Esophagus squamous epithelium (tissue), 5 donors: ENCODE data around the gene SPNS2. TPM values are rescaled to one million over a fixed set of nuclear protein-coding genes. Genes with fewer than 3 reads are reported as not detected.

ENCODE experiments used
- DNase-seq: peaks from one replicate; lab custom pipeline; 2025; lab: John Stamatoyannopoulos, UW
- H3K27ac ChIP-seq, 4 donors: fragments of 200-600 bp; sonication (generic); one replicate each; pipeline ENCODE4 v1.5.1; 2016 to 2019; ENCODE audit warnings: mild to moderate bottlenecking in 1 of 4
- H3K27me3 ChIP-seq, 4 donors: fragments of 200-600 bp; sonication (generic); 1 replicate in 3 of 4; 2 replicates in 1 of 4; pipeline versions ENCODE4 v1.5.1 to v1.6.0; 2017 to 2021; ENCODE audit warnings: antibody characterized with exemption in 1 of 4
- H3K36me3 ChIP-seq, 3 donors: fragments of 200-600 bp; sonication (generic); one replicate each; pipeline ENCODE4 v1.5.1; 2016 to 2019
- H3K4me1 ChIP-seq, 3 donors: fragments of 200-600 bp; sonication (generic); one replicate each; pipeline ENCODE4 v1.5.1; 2017 to 2019
- H3K4me3 ChIP-seq, 4 donors: fragments of 200-600 bp; sonication (generic); 1 replicate in 3 of 4; 2 replicates in 1 of 4; pipeline ENCODE4 v1.5.1; 2016 to 2019; ENCODE audit warnings: mild to moderate bottlenecking in 2 of 4, moderate library complexity in 1 of 4
- H3K9me3 ChIP-seq, 3 donors: fragments of 200-600 bp; sonication (generic); one replicate each; pipeline ENCODE4 v1.5.1; 2016 to 2019
- POLR2A ChIP-seq, 4 donors: fragments of 450-650 bp; IDR thresholded peaks; one replicate each; pipeline ENCODE4 v1.6.1; 2017; ENCODE audit warnings: antibody characterized with exemption in 4 of 4, mild to moderate bottlenecking in 4 of 4, moderate library complexity in 3 of 4
- WGBS, 2 donors: methylation state at CpG; one replicate each; pipeline ENCODE4 v1.1.5; 2018; 5-methylcytosine and 5-hydroxymethylcytosine counted together
- intact Hi-C: fragments of 100-400 bp; cut with DNase I; formaldehyde crosslinking; loops from one replicate; pipeline ENCODE4 v1.15.0; 2022
- total RNA-seq, 4 donors: library from RNA; depleted of rRNA; stranded (reverse); fragments of >200 nt; gene quantifications; one replicate each; pipeline ENCODE4 v1.1.0, GENCODE V29; 2016
- TF ChIP-seq, protein P1 (sequence below), 6 experiments: fragments of 450-650 bp in 4 of 6; fragments of 200-600 bp in 2 of 6; sonication (generic) in 2 of 6; IDR thresholded peaks; one replicate each; pipeline ENCODE4 v1.5.1; 2016 to 2019; ENCODE audit warnings: antibody characterized with exemption in 6 of 6, mild to moderate bottlenecking in 4 of 6, moderate library complexity in 4 of 6
- donor health status: DM: yes; HTN: yes; CAD: no.

SPNS2 gene
- total RNA-seq, 4 donors from 2014 or later: 36.8 to 66.6 (median 47.6) TPM

DNA sequence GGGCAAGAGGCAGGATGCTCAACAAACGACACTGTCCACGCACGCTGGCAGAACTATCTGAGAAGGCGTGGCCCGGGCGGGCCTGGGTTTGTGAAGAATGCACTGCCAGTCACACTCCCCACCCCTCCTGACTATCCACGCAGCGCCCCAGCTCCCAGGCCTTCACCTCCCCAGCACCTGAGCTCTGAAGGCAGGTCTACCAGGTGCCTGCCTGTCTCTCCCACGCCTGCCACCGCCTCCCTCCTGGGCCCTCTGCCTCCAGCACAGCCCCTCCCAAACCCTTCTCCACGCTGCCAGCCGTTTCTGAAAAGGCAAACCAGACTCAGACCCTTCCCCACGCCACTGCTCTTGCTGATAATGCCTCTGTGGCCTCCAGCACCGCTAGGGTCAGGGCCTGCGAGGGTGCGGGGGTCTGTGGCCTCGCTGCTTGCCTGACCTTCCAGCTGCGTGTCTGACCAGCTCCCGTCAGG lies 44.9 kb downstream of the SPNS2 start:
- WGBS, 2 donors: 83 to 86% methylated on average over 5 to 11 of the region's 19 CpGs

DNA sequence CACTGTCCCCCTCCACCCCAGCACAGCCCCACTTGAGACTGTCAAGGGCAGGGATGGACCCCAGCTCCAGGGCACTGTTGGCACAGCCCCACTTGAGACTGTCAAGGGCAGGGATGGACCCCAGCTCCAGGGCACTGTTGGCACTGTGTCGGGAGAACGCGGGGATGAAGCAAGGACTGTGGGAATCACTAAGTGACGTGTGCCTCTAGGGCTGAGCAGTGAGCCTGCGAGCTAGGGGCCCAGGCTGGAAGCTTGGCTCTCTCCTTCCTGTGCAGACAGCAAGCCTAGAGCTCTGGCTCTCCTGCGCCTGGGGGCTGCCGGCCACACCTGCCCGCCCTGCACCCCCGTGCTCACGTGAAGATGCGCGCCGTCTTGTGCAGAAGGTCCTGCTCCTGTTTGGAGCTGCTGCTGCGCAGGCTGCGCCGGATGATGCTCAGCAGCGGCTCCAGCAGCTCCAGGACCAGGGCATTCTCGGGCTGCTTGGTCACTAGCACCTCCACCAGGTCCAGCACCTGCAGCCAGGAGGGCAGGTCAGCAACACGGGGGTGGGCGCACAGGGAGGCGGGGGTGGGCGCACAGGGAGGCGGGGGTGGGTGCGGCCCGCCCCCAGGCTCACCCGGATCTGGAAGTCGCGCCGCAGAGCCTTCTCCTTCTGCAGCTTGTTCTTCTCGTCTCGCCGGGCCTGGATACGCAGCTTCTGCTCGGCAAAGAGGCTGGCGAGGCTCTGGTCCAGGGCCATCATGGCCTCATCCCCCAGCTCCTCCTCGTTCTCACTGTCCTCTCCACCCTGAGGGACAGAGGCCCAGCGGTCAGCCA lies 45.7 kb downstream of the SPNS2 start:
- TF ChIP-seq, protein P1, sequence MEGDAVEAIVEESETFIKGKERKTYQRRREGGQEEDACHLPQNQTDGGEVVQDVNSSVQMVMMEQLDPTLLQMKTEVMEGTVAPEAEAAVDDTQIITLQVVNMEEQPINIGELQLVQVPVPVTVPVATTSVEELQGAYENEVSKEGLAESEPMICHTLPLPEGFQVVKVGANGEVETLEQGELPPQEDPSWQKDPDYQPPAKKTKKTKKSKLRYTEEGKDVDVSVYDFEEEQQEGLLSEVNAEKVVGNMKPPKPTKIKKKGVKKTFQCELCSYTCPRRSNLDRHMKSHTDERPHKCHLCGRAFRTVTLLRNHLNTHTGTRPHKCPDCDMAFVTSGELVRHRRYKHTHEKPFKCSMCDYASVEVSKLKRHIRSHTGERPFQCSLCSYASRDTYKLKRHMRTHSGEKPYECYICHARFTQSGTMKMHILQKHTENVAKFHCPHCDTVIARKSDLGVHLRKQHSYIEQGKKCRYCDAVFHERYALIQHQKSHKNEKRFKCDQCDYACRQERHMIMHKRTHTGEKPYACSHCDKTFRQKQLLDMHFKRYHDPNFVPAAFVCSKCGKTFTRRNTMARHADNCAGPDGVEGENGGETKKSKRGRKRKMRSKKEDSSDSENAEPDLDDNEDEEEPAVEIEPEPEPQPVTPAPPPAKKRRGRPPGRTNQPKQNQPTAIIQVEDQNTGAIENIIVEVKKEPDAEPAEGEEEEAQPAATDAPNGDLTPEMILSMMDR (IDR thresholded peaks at IDR 0.05): no peak
- no peak for TF ChIP-seq POLR2A (IDR thresholded peaks at IDR 0.05)
- Histone ChIP-seq H3K4me1 (peaks cover 0 to 35% (median 2%) of the 10 kb centered on the region in 3 donors), H3K9me3 (no peaks in the 10 kb centered on the region), H3K27me3 (no peaks in the 10 kb centered on the region), H3K4me3 (no peak overlapping the region), H3K36me3 (peaks cover 57 to 100% (median 62%) of the 10 kb centered on the region in 3 donors), H3K27ac (no peak overlapping the region)
- 90 to 91% methylated on average over 2 to 14 of the region's 37 CpGs for WGBS, 2 donors
- DNase-seq: no peak
- intact Hi-C loops: no loop called here

More for the DNA sequence above, 44.9 kb downstream of the SPNS2 start:
- TF ChIP-seq, protein P1 (IDR thresholded peaks at IDR 0.05): no peak
- no peak for TF ChIP-seq POLR2A (IDR thresholded peaks at IDR 0.05)
- Histone ChIP-seq H3K27me3 (no peaks in the 10 kb centered on the region), H3K27ac (no peak overlapping the region), H3K36me3 (peaks cover 57 to 100% (median 57%) of the 10 kb centered on the region in 3 donors), H3K4me1 (peaks cover 0 to 42% (median 3%) of the 10 kb centered on the region in 3 donors), H3K4me3 (no peak overlapping the region), H3K9me3 (no peaks in the 10 kb centered on the region)
- intact Hi-C loops: no loop called here
- DNase-seq: no peak

DNA sequence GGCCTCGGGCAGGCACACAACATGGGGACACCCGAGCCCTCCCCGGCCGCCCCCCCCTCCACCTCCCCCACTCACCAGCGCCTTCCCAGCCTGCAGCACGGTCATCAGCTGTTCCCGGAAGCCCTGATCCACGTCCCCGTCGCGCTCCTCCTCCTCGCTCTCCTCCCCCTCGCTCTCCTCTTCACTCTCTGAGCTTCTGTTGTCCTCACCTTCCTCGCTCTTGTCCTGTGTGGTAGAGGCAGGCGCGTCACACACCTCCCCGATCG lies 46.2 kb downstream of the SPNS2 start:
- WGBS, 2 donors: 86 to 92% methylated on average over 9 to 11 of the region's 18 CpGs
- peaks cover 52 to 100% (median 60%) of the 10 kb centered on the region in 3 donors for H3K36me3 ChIP-seq

DNA sequence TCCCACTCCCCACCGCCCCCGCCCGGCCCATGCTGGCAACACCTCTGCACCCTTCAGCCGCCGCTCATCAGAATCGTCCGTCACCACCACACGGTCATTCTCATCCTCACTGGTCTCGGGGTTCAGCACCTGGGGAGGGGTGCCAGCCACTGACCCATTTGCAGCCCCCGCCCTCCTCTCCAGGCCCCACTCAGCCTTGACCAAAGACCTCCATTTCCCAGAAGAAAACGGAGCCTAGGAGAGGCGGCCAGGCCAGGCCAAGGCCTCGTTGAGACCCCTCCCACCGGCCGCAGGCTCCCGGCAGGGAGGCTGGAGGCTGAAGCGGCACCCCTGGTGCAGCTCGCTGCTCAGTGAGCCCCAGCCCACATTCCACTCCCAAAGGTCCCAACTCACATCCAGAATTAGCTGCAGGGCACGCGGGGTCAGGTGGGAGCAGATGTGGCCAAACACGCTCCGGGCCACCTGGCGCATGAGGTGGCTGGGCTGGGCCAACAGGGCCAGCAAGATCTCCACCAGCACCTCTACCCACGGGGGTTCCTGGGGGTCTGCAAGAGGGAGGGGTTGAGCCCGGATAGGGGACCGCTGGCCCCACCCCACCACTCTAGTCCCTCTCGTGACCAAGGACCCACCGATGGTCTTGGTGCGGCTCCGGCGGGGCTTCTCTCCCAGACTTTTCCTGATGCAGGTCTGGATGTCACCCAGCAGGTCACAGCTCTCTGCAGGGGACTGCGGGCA lies 46.7 kb downstream of the SPNS2 start:
- intact Hi-C loops: no loop called here
- no peak for TF ChIP-seq POLR2A (IDR thresholded peaks at IDR 0.05)
- TF ChIP-seq, protein P1 (IDR thresholded peaks at IDR 0.05): no peak
- DNase-seq: no peak

More for the DNA sequence above, 46.2 kb downstream of the SPNS2 start:
- Histone ChIP-seq H3K27ac (no peak overlapping the region), H3K27me3 (no peaks in the 10 kb centered on the region), H3K4me3 (no peak overlapping the region), H3K4me1 (peaks cover 0 to 30% (median 2%) of the 10 kb centered on the region in 3 donors), H3K9me3 (no peaks in the 10 kb centered on the region)
- intact Hi-C loops: no loop called here
- no peak for DNase-seq
- TF ChIP-seq POLR2A (IDR thresholded peaks at IDR 0.05): no peak
- TF ChIP-seq, protein P1 (IDR thresholded peaks at IDR 0.05): no peak

More for the DNA sequence above, 46.7 kb downstream of the SPNS2 start:
- Histone ChIP-seq H3K9me3 (no peaks in the 10 kb centered on the region), H3K4me3 (no peak overlapping the region), H3K27ac (no peak overlapping the region), H3K27me3 (no peaks in the 10 kb centered on the region), H3K4me1 (peaks cover 0 to 25% (median 2%) of the 10 kb centered on the region in 3 donors), H3K36me3 (peaks cover 51 to 100% (median 65%) of the 10 kb centered on the region in 3 donors)
- WGBS, 2 donors: 67 to 94% methylated on average over 3 to 7 of the region's 32 CpGs
